ENCODE measurements around the gene CPAMD8.
"Not testable (repeated sequence)": the region's sequence is repeated elsewhere in the genome, so short reads cannot be mapped to it uniquely, and the experiment has no call there.

Gene CPAMD8

GRCh38 chr19:16891696-16892382, 134.8 kb downstream of the CPAMD8 start:
- no peak for DNase-seq (ENCODE audit: low spot score)

DNA sequence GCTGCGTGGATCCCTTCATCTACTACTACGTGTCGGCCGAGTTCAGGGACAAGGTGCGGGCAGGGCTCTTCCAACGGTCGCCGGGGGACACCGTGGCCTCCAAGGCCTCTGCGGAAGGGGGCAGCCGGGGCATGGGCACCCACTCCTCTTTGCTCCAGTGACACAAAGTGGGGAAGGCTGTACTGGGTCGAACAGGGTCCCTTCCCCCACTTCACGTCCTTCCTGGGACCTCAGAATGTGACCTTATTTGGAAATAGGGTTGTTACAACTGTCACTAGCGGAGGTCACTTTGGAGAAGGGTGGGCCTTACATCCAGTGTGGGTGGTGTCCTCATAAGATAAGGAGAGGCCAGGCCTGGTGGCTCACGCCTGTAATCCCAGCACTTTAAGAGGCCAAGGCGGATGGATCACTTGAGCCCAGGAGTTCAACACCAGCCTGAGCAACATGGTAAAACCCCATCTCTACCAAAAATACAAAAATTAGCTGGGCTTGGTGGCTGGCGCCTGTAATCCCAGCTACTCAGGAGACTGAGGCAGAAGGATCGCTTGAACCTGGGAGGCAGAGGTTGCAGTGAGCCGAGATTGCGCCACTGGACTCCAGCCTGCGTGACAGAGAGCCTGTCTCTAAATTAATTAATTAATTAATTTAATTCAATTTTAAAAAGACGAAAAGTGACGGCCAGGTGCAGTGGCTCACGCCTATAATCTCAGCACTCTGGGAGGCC, 136.0 kb downstream of the CPAMD8 start:
- no peak for DNase-seq (ENCODE audit: low spot score)

DNA sequence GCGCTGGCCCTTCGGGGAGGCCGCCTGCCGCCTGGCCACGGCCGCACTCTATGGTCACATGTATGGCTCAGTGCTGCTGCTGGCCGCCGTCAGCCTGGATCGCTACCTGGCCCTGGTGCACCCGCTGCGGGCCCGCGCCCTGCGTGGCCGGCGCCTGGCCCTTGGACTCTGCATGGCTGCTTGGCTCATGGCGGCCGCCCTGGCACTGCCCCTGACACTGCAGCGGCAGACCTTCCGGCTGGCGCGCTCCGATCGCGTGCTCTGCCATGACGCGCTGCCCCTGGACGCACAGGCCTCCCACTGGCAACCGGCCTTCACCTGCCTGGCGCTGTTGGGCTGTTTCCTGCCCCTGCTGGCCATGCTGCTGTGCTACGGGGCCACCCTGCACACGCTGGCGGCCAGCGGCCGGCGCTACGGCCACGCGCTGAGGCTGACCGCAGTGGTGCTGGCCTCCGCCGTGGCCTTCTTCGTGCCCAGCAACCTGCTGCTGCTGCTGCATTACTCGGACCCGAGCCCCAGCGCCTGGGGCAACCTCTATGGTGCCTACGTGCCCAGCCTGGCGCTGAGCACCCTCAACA, 136.6 kb downstream of the CPAMD8 start:
- no peak for DNase-seq (ENCODE audit: low spot score)

- no peak for DNase-seq (ENCODE audit: low spot score)
Observed at GRCh38 chr19:16889366-16889882, 137.2 kb downstream of the CPAMD8 start.

GRCh38 chr19:16888629-16889365, 137.8 kb downstream of the CPAMD8 start, which contains the start of gene F2RL3:
Gene F2RL3, plus strand, starts transcription at chr19:16888999. Its CDS starts 191 bp downstream, at chr19:16889190.
- no peak for DNase-seq (ENCODE audit: low spot score)

DNA sequence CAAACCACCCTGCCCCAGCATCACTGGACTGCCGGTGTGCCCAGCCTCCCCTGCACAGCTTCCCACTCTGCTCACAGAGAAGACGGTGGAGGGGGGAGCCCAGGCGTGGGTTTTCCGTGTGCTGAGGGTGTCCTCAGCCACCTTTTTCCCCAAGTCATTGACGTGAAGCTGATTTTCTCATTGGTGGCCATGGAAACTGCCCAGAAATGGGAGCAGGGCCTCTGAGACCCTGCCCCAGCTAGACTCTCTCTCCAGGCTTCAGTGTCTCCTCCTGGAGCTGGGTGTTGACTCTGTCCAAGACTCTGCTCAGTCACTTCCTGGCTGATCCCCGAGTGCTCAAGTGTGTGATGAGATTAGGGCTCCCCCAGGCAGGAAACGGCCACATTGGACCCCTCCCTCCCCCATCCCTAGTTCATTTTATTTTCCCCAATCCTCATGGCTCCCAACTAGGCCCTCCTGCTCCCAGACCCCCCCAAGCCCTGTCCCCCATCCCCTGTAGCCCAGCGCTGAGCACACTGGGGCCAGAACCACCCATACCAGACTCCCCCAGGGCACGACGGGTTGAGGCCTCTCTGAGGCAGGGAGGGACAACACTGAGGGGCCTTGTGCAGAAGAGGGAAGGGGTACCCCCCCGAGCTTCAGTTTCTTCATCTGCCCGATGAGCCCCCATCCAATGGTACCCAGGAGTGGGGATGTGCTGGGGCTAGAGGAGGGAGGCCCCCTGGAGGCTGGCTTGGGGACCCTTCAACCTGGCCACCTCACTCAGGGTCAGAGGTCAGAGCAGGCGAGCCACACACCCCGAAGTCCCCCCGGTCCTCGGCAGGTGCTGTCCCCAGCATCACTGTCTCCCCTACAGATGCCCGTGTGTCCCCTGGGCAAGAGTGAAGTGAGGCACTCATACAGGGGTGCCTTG, 139.0 kb downstream of the CPAMD8 start:
- no peak for DNase-seq (ENCODE audit: low spot score)

GRCh38 chr19:16886305-16886880, 140.2 kb downstream of the CPAMD8 start:
- no peak for DNase-seq (ENCODE audit: low spot score)

- DNase-seq (ENCODE audit: low spot score): no peak
Observed at GRCh38 chr19:16885166-16885565, 141.4 kb downstream of the CPAMD8 start.

- no peak for DNase-seq (ENCODE audit: low spot score)
Observed at GRCh38 chr19:16883522-16883921, 143.1 kb downstream of the CPAMD8 start.

- no peak for DNase-seq (ENCODE audit: low spot score)
Observed at GRCh38 chr19:16882146-16882545, 144.5 kb downstream of the CPAMD8 start.

DNA sequence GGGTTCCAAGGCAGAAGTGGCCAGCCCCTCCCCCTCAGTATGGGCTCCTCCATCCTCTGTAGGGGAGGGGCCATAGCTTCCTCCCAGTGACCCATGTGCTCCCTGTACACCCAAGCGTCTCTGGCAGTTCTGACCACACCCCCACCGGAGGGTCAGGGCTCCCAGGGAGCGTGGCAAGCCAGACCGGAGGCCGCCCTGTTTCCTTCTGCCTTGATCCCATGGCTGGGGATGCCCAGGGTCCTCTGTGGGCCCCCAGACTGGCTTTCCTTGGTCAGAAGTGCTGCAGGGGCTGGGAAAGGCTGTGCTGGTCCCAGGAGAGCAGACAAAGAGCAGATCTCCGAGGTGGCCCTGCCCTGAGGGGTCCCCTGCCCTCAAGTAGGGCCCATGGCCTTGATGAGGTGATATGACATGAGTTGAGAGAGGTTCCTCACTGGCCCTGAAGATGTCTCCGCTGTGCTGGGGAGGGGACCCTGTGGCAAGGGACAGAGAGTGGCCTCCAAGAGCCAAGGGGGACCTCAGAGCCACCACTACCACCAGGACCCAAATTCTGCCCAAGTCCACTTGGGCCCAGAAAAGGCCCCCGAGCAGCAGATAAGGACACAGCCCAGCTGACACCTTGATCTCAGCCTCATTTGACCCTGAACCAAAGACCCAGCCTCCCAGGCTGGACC, 145.6 kb downstream of the CPAMD8 start:
- no peak for DNase-seq (ENCODE audit: low spot score)

DNA sequence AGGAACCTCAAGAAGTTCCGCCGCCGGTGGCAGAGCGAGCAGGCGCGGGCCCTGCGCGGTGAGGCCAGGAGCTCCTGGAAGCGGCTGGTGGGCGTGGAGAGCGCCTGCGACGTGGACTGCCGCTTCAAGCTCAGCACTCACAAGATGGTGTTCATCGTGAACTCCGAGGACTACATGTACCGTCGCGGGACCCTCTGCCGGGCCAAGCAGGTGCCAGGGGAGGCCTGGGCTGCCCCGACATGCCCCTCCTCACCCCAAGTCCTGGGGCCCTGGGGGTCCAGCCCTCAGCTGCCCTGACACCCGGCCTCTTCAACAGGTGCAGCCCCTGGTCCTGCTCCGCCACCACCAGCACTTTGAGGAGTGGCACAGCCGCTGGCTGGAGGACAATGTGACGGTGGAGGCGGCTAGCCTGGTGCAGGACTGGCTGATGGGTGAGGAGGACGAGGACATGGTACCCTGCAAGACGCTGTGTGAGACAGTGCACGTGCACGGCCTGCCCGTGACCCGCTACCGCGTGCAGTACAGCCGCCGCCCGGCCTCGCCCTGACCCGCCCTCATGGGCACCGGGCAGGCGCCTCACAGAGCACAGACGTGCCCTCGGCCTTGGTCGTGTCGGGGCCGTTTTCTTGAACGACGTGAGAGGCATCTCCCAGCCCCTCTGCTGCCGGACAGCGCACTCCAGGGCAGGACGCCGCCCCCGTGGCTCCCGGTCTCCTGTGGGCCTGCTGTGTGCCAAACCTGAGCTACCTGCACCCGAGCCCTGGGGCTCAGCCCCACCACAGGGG, 148.2 kb downstream of the CPAMD8 start:
- DNase-seq (ENCODE audit: low spot score): no peak

- DNase-seq (ENCODE audit: low spot score): no peak
Observed at GRCh38 chr19:16877581-16877980, 149.0 kb downstream of the CPAMD8 start.

DNA sequence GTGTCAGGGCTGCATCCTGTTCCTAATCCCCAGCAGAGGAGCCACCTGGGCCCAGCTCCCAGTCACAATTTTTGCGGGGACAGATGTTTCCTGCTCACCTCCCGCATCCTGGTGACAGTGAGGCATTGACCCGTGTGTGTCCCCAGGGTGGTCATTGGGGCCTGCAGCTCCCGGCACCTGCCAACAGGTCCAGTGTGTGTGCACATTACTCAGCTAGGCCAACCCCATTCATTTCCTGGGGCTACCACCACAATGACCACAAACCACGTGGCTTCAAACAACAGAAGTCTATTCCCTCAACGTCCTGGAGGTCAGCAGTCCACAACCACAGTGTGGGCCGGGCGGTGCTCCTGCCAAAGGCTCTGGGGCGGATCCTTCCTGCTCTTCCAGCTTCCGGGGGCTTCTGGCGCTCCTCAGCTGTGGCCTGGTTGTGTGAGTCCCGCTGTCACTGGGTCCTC, 149.7 kb downstream of the CPAMD8 start:
- no peak for DNase-seq (ENCODE audit: low spot score)

DNA sequence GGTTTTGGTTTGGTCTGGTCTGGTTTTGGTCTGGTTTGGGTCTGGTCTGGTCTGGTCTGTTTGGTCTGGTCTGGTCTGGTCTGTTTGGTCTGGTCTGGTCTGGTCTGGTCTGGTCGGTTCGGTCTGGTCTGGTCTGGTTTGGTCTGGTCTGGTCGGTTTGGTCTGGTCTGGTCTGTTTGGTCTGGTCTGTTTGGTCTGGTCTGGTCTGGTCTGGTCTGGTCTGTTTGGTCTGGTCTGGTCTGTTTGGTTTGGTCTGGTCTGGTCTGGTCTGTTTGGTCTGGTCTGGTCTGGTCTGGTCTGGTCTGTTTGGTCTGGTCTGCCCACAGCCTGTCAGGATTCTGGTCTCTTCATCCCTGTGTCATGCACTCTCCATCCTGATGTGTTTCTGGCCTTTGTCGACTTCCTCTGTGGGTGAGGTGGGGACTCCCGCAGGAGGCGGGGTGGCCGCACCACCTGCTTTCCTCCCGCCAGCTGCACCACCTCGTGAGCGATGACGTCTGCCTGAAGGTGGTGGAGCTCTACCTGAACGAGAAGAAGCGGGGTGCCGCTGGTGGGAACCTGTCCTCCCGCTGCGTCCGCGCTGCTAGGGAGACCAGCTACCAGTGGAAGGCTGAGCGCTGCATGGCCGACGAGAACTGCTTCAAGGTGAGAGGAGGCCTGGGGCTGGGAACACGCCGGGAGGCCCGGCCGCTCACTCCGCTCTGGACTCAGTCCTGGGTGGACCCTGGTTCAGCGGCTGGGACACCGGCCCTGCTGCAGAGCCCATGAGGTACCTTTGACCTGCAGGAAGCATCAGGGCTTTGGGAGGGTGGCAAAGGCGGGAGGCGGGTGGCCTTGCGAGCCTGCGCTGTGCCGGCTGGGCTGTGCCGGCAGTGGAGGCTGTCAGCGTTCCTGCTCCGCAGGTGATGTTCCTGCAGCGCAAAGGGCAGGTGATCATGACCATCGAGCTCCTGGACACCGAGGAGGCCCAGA, 150.7 kb downstream of the CPAMD8 start:
- no peak for DNase-seq (ENCODE audit: low spot score)

DNA sequence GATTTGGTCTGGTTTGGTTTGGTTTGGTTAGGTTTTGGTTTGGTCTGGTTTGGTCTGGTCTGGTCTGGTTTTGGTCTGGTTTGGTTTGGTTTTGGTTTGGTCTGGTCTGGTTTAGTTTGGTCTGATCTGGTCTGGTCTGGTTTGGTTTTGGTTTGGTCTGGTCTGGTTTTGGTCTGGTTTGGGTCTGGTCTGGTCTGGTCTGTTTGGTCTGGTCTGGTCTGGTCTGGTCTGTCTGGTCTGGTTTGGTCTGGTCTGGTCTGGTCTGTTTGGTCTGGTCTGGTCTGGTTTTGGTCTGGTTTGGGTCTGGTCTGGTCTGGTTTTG, 151.7 kb downstream of the CPAMD8 start:
- DNase-seq (ENCODE audit: low spot score): not testable (repeated sequence)

GRCh38 chr19:16874250-16874977, 152.2 kb downstream of the CPAMD8 start:
- DNase-seq (ENCODE audit: low spot score): no peak

GRCh38 chr19:16873594-16873993, 153.0 kb downstream of the CPAMD8 start:
- DNase-seq (ENCODE audit: low spot score): no peak
